Activated CD8-positive, alpha-beta memory T cell treated with anti-CD3 and anti-CD28 coated beads, Interleukin-2, amount 50 U/mL, for 24 hours (primary cell): ENCODE data around the gene PURB.
"Not testable (repeated sequence)": the region's sequence is repeated elsewhere in the genome, so short reads cannot be mapped to it uniquely, and the experiment has no call there.

ENCODE experiments used
- DNase-seq: peaks from one replicate; pipeline ENCODE4 v3.0.0-alpha.2; 2020; ENCODE audit errors: extremely low read depth

PURB gene

DNA sequence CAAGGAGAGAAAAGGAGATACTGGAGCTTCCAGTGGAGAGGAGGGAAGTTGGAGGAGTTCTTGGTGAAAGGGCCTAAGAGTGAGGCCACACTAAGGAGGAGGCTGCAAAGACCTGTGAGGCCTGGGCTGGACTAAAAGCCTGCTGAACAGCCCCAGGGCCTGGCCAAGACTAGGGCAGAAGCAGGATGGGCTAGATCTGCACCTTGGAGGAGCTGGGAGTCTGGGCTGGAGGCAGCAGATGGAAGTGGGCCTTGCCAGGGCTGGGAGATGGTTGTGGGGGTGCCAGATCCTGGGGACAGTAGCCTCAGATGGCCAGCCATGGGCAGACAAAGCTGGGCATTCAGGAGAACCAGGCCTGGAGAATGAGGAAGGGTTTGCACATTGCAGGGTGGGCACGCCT is 6.5 kb upstream of the PURB start:
- DNase-seq = no peak

DNA sequence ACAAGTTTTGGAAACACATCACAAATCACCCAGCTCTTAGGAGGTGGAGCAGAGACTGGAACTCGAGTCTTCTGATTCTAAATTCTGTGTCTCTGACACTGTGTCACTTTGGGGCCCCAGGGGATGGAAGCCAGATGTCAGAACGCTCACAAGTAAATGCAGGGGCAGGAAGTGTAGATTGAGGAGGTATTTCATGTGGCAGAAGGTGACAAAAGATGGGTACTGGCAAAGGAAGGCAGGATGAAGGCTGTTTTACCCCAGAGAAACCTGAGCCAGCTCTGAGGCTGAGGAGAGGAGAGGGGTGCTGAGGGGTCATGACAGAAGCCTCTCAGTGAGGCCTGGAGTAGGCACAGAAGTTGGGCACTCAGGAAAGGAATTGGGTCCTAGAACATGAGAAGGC is 6.0 kb upstream of the PURB start:
- DNase-seq = no peak

DNA sequence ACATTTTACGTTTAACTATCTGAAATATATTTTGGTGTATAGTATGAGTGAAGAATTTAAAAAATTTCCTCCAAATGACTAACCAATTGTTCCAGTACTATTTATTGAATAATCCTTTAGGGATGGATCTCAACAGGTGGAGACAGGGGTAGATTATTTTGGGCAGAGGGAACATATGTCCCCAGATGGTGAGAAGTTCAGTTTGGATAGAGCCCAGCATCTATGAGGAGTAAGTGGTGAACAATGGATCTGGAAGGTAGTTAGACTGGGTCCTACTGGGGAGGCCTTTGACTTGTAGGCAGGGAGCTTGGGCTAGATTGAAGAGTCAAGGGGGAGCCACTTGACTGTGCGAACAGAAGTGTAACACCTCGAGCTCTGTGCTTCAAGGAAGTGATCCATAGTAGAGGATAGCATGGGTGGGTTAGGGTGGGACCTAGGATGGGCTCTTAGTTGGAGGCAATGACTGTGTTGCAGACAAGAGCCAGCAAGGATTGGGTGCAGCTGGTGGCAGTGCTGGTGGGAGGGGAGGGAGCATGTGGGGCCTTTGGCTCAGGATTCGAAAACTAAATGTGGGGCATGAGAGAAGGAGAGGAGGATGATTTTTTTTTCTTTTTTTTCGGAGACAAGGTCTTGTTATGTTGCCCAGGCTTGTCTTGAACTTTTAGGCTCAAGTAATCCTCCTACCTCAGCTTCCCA is 3.9 kb upstream of the PURB start:
- DNase-seq = no peak

DNA sequence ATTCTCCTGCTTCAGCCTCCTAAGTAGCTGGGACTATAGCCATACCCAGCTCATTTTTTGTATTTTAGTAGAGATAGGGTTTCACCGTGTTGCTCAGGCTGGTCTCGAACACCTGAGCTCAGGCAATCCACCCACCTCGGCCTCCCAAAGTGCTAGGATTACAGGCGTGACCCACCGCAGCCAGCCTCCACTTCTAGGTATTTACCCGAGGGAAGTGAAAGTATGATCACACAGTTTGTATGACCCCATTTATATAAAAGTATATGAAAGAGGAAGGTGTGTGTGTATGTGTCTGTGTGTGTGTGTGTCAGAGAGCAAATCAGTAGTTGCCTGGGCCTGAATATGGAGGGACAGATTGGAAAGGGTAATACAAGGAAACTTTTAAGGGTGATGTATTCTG is 2.0 kb upstream of the PURB start:
- no peak for DNase-seq

DNA sequence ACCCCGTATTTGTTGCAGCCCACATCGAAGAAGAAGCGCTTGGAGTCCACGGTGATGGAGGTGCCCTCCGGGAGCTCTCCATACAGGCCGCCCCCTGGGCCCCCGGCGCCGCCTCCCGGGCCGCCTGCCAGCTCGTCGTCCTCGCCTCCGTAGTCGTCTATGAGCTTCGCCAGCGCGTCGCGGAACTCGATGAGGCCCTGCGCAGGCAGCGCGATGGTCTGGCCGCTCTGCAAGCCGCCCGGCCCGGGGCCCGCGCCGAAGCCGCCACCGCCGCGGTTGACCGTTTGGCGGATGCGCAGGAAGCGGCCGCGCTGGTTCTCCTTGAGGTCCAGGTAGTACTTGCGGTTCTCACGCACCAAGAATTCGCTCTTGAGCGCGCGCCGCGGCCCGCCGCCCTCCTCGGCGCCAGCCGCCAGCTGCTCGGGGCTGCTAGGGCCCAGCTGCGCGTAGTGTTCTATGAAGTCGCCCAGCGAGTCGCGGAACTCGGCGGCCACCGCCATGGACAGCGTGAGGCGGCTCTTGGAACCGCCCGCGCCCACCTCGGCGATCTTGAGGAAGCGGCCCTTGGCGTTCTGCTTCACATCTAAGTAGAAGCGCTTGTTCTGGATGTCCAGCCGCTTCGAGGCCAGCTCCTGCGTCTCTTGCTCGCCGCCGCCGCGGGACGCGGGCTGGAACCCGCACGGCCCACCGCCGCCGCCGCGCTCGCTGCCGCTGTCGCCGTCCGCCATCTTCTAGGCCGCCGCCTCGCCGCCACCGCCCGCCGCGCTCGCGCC is 523 bp downstream of the PURB start:
- no peak for DNase-seq

DNA sequence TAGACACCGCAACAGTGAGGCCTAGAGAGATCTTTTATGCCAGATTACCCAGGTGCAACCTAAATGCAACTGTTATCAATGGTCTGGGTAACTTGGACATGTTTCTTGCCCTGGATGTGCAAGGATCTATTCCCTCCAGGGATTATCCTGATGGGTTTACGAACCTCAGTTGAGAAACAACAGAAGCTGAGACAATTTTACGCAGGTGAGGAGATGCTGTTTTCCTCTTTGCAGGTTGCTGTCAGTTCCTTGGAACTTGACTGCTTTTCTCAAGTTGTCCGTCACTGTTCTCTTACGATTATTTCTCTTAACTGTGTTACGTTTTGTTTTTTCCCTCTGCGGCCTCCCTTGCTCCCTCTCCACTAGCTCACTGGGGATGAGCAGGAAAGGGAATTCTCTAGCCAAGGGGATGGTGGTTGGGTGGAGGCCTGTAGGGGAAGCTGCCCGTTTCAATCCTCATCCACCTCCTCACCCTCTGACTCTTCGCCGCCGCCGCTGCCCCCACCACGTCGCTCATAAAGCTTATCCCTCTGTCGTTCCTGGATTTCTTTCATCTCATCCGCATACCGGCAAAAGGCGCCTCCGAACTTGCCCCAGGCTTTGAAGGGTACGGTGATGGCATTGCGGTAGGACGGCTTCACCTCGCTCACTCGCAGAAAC is 1.2 kb downstream of the PURB start:
- no peak for DNase-seq

DNA sequence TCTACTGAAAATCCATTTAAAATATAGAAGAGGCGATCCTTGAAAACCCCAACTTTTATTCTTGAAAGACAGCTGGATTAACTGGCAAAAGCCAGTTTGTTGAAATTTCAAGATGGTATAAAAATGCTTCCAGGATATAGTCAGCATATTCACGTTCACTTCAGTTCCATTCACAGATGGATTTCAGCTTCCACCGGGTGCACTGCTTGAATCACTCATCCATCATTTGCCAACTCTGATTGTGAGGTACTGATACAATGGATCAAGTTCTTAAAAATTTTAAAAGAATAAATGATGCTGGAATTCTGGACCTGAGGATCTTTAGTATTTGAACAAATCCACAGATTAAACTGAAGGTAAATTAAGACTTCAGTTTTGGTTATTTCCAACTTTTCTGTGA is 2.4 kb downstream of the PURB start:
- DNase-seq = no peak

DNA sequence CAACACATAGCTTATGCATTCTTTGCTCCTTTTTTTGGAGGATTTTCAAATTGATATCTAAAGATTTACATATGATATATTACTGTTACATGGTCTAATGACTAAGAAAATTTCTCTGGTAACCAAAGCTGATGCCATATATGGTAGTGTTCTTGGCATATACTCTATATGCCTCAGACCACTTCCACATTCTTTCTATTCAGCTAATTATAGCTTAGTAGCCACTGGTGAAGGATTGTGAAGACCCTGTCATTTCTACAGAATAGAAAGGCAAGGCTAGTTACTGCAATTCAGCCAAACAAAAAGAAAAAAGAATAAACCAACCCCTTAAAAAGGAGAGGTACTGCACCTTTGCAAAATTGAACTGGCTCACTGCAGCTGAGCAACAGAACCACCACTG is 3.7 kb downstream of the PURB start:
- no peak for DNase-seq

DNA sequence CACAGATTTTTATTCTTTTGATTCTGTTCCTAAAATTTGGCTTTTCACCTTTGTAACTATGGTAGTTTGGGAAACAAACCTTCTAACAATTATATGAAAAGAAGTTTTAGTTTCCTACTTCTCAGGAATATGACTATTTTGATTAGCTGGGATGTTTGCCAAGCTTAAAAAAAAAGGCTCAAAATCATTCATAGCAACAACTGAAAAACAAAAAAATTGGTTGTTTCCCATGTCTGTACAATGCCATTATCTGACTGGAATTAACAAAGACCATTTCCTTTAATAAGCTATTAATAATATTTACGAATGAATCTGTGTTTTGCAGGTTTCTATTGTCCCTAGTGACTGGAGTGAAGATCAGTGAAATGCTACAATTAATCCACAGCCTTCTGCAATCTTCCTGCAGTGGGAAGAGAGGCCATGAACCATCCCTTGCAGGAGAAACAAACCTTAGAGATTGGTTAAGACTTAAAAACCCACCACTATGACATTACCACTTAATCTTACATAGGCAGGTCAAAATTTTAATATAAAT is 4.2 kb downstream of the PURB start:
- DNase-seq = no peak

DNA sequence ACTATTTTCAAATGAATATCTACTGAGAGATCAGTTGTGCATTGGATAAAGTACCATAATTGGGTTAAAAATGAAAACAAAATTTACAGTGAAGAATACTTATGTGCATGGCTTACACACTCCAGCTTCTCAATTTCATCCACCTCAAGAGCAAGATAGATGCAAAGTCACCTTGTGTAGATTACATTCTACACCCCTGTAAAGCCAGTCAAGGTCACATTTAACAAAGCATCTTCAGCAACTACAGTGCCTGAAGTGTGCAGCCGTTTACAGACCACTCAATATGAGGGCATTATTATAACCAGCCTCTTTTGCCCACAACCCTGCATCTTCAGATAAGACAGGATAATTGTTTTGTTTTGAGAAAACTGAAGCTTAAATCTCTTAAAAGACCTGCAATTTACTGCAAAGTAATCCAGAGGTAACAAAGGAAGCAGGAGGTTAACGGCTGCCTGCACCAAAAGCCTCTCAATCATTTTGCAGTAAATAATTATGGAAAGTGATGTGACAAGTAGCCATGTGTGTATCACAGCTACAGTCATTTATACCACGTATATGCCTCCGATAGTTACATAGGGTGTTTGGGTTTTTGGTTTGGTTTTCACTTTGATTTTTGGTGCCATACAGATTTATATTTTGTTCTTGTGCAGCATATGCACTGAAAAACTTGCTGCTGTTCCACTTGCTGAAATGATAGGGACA is 4.9 kb downstream of the PURB start:
- no peak for DNase-seq

DNA sequence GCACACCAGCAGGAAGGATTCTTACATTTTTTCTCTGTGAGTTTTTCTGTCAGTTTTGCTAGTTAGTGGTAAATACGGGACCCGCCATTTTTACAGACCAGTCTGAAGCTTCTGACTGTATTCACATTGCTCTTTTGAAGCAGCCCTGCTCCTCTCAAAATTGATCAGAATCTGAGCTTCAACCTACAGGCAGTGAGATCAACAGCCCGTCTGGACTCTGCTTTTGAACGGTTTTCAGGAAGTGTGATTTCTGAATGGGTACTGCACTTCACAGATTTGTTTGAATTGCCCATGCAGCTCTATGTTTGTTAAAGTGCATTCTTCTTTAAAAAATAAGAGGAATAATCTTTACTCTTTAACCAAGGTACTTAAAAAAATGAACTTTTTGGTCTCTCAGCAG is 8.9 kb downstream of the PURB start:
- no peak for DNase-seq

DNA sequence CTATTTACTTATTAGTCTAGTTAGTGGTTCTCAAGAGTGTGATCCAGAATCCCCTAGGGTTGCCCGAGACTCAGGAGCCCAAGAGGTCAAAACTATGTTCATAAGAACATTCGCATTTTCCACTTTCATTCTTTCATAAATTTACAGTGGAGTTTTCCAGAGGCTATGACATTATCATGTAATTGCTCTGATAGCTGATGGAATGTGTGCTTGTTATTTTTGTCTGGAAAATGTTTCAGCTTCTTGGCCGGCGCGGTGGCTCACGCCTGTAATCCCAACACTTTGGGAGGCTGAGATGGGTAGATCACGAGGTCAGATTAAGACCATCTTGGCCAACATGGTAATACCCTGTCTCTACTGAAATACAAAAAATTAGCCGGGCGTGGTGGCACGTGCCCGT is 10.1 kb downstream of the PURB start:
- no peak for DNase-seq

DNA sequence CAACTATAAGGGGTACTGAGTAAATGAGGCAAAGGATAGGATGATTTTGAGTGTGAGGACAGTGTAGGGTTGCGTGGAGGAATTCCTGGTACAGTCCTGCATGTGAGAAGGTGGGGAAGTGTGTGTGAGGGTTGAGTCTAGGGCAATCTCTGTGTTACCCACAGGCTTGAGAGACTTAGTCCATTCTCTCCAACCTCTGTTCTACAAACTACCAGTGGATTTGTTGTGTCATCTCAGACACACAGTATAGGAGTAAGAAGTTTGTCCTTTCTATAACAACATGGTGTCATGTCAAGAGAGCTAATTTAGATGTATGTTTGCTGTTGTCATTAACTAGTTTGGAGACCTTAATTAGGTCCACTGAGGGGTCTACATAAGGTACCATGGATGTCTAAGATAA is 12.5 kb downstream of the PURB start:
- no peak for DNase-seq

DNA sequence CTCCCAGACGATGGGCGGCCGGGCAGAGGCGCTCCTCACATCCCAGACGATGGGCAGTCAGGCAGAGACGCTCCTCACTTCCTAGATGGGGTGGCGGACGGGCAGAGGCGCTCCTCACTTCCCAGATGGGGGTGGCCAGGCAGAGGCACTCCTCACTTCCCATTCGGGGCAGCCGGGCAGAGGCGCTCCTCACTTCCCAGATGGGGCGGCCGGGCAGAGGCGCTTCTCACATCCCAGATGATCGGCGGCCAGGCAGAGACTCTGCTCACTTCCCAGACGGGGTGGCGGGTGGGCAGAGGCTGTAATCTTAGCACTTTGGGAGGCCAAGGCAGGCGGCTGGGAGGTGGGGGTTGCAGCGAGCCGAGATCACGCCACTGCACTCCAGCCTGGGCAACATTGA is 13.4 kb downstream of the PURB start:
- DNase-seq = not testable (repeated sequence)

DNA sequence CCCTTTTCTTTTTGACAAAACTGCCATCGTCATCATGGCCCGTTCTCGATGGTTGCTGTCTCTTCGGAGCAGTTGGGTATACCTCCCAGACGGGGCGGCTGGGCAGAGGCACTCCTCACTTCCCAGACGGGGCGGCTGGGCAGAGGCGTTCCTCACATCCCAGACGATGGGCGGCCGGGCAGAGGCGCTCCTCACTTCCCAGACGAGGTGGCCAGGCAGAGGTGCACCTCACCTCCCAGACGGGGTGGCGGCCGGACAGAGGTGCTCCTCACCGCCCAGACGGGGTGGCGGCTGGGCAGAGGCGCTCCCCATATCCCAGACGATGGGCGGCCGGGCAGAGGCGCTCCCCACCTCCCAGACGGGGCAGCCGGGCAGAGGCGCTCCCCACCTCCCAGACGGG is 14.6 kb downstream of the PURB start:
- DNase-seq = not testable (repeated sequence)

DNA sequence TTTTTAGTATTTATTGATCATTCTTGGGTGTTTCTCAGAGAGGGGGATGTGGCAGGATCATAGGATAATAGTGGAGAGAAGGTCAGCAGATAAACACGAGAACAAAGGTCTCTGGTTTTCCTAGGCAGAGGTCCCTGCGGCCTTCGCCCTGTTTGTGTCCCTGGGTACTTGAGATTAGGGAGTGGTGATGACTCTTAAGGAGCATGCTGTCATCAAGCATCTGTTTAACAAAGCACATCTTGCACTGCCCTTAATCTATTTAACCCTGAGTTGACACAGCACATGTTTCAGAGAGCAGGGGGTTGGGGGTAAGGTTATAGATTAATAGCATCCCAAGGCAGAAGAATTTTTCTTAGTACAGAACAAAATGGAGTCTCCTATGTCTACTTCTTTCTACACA is 15.0 kb downstream of the PURB start:
- DNase-seq = not testable (repeated sequence)

DNA sequence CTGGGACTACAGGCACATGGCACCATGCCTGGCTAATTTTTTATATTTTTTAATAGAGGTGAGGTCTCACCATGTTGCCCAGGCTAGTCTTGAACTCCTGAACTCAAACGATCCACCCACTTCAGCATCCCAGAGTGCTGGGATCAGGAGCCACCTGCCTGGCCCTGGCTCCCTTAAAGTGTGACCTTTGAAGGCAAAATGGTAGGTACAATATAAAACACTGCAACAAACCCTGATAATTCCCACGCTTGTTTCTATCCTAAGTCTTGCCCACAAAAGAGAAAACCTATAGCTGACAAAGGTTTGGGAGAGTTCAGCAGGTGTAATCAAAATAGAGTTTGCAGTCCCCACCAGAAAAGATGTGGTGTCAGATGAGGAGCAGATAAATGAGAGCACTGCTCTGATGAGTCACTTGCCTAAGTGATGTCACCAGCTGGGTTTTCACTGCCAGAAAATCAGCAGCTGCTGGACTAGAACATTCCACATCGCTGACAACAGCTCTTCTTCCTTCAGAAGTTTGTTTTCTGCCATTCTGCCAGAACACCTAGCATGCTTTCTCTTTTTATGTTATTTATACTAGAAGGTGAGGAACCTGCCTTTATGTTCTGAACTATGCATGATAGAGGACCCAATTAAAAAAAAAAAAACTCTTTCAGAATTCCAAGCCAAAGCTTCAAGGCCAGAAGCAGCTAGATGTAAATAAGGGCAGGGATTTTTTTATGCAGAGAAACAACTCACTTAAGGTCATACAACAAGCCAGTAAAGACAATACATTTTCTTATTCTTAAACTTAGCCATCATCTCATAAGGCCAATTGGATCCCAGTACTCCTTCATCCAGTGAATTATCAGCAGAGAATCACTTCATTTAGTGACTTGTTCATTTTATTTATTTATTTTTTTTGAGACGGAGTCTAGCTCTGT is 18.0 kb downstream of the PURB start:
- no peak for DNase-seq

DNA sequence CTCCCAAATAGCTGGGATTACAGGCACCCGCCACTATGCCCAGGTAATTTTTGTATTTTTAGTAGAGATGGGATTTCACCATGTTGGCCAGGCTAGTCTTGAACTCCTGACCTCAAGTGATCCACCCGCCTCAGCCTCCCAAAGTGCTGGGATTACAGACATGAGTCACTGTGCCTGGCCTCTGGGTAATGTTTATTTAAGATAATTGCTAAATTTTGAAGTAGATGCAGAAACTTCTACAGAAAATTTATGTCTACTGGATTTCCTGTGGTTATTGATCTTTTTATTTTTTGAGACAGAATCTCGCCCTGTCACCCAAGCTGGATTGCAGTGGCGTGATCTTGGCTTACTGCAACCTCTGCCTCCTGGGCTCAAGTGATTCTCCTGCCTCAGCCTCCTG is 23.4 kb downstream of the PURB start:
- not testable (repeated sequence) for DNase-seq

DNA sequence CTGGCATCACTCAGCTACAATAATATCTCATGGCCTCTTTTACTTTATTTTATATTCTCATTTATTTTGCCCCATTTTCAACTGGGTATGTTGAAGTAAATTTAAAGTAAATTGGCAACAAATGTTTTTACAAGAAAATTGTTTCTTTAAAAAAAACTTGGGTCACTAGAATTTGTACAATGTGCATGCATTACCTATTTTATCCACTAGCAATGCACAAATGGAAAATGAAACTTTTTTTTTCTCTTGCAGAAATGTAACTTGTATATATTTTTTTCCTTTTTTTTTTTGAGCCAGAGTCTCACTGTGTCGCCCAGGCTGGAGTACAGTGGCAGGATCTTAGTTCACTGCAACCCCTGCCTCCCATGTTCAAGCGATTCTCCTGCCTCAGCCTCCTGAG is 27.2 kb downstream of the PURB start:
- DNase-seq = no peak

DNA sequence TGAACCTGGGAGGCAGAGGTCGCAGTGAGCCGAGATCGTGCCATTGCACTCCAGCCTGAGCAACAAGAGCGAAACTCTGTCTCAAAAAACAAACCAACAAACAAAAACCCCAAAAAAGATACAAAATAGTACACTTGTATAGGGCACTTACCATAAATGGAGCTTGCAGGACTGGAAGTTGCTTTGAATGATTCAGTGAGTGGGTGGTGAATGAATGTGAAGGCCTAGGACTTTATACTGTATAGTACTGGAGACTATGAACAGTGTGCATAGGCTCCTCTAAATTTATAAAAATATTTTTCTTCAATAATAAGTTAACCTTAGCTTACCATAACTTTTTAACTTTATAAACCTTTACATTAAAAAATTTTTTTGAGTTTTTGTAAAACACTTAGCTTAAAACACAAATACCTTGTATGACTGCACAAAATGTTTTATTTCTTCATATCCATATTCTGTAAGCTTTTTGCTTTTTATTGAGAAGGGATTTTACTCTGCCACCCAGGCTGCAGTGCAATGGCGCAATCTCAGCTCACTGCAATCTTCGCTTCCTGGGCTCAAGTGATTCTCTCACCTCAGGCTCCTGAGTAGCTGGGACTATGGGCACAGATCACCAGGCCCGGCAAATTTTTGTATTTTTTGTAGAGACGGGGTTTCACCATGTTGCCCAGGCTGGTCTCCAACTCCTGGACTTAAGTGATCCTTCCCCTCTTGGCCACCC is 30.5 kb downstream of the PURB start:
- no peak for DNase-seq
